Sciatic nerve (tissue), 2 donors: ENCODE results near the gene MYEOV. TPM values are rescaled to one million over a fixed set of nuclear protein-coding genes. Genes with fewer than 3 reads are reported as not detected.

ENCODE experiments used
- ATAC-seq: fragments of 200-7000 bp; cut with Tn5 transposase; one replicate; pipeline ENCODE4 v1.9.1; 2020; ENCODE audit warnings: mild to moderate bottlenecking, moderate library complexity
- DNase-seq: peaks from one replicate; pipeline ENCODE4 v3.0.0-alpha.2; 2020; ENCODE audit warnings: low spot score
- intact Hi-C: fragments of 100-400 bp; cut with DNase I; formaldehyde crosslinking; loops from one replicate; pipeline ENCODE4 v1.14.2; 2022
- total RNA-seq: library from RNA; stranded (reverse); fragmentation: NEBNext Ultra II Directional; extraction: Animal tissue kit (Norgen Biotek cat#: 25700); gene quantifications from one replicate; pipeline ENCODE4 v1.2.1, GENCODE V29; 2021
- donor health status: DM: no; HTN: no; CAD: no.
- donor health status: DM: no; HTN: no; CAD: no.

MYEOV gene
- 1.2 TPM for total RNA-seq

DNA sequence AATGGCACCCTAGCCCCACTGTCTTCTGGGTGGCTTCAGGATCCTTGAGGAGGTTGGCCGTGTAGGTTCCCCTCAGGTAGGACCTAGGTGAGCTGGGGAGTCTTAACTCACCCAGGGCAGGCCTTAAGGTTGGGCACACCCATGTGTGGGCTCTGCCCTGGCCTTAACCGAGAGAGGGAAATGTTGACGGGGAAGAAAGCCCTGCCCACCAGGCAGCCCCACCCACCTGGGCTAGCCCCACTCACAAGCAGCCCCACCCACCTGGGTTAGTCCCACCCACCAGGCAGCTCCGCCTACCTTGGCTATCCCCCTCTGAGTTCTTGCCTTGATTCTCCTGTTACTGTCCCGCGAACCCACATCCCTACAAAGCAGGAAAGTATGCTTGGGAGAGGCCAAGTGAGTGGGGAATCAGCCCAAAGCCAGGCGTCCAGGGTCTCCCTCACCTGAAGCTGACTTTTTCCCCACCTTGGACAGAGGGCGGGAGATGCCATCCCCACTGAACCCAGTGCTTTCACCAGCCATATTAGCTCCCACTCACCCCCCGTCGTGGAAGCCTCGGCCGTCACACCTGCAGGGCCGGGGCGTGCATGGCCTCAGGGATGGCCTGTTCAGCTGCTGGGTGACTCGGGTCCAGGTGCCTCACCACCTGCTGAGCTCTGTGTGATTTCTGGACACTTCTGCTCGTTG lies at the start of gene MYEOV:
Gene MYEOV (plus strand): TSS at position 337 of the 687 bp plus-strand sequence. CDS start 1,200 bp downstream, outside the sequence.
- DNase-seq = no peak
- intact Hi-C loops = loop anchor here (10.0 kb wide), 1 partner anchor 351 kb away; the partner anchor contains the start of gene CCND1
- ATAC-seq = no peak

DNA sequence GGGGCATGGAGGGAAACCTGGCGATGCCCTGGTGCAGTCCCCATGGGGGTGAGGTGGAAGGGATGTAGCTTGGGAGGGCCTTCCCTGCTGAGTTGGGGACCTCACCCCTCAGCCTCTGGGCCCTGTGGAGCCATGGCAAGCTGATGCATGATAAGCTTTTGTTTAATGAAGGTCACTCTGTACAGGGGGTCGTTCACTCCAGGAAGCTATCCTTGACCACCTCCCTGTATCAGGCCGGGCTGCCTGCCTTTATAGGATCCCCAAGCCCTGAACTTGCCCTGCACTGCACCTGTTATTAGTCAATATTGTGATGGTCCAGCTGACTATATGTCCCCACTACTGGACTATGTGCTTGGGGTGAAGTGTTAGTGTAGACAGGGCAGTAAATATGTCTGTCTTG lies 49.7 kb upstream of the MYEOV start:
- ATAC-seq (no peak), DNase-seq (no peak)
- intact Hi-C loops = no loop called here

DNA sequence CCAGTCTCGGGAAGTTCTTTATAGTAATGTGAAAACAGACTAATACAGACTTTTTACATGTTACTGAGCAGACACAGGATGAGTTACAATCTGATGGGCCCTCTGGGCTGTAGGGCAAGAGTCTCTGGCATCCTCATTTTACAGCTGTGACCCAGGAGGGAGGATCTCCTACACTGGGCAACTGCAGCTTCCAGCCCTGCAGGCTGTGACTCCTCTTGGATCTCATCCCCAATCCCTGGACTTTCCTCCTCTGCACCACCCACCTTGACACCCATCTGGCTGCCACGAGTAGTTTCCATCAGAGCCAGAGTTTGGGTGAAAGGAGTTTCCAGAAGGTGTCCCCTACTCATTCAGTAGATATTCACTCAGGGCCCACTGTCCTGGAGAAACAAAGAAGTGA lies 48.9 kb upstream of the MYEOV start:
- intact Hi-C loops = no loop called here
- DNase-seq = no peak
- no peak for ATAC-seq

DNA sequence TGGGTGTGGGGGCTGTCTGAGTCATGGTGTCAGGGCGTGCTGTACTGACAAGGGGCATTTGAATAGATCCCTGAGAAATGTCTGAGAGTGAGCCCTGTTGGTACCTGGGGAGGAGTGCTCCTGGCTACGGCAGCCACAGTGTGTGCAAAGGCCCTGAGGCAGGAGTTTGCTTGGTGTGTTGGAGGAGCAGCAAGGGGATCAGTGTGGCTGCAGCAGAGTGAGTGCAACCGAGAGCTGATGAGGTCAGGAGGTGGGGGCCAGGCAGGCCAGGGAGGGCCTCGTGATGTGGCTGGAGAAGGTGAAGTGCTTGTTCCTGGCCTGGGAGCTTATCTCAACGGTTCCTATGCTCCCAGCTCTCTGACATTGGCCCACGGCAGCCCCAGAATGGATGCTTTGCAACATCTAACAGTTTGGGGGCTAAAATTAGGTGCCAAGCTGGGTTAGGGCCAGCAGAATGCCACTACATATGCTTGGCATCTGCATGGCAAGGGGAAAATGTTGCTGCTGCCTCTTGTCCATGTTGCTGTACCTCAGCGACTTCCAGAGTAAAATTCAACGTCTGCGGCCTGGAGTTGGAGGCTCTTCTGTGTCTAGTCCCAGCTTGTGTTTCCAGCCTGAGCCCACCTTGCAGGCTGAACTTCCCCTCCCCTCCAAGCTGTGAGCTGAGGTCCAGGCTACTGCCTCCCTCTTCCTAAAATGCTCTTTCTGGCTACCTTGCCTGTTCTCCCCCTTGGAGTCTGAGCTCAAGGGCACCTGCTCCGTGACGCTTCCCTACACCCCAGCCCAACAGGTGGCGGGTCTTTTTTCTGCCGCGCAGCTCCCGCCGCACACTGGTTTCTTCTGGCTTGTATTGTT lies 48.2 kb upstream of the MYEOV start:
- intact Hi-C loops = no loop called here
- ATAC-seq = no peak

DNA sequence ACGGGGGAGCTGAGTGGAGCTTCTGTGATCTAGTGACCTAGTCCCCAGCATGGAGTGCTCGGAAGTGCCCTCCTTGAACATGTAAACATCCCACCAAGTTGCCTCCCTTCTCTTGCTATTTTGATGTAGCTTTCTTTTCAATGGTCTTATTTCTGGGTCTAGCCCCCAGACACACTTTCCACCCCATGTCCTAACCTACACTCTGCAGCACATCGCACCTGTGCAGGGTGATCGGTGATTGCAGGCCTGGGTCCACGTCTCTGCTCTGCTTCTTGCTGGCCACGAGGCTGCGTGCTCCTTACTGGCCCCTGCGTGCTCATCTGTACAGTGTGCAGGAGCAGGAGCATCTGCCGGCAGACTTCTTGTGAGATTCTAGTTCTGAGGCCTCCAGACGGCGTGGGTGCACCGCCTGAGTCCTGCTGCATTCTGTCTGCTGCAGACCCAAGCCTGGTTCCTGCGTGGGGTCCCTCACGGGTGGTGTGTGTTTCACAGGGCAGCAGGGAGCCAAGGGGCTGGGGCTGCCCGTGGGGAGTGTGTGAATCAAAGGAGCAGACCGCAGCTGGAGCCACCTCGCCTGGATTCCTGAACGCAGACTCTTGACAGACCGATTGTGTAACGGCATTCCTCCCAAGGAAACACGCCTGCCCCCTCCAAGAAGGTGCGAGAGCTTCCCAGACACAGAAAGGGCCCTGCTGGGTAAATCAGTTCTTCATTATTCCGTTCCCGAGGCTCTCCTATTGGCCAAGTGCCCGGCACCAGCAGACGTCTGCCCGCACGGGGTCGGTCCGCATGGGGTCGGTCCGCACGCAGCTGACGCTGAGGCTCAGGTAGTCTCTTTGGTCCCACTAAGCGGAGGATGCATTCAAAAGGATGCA lies 44.4 kb upstream of the MYEOV start:
- DNase-seq (peak; percentile 47), ATAC-seq (no peak)
- intact Hi-C loops = no loop called here

More for the DNA sequence above, 48.2 kb upstream of the MYEOV start:
- DNase-seq = no peak

DNA sequence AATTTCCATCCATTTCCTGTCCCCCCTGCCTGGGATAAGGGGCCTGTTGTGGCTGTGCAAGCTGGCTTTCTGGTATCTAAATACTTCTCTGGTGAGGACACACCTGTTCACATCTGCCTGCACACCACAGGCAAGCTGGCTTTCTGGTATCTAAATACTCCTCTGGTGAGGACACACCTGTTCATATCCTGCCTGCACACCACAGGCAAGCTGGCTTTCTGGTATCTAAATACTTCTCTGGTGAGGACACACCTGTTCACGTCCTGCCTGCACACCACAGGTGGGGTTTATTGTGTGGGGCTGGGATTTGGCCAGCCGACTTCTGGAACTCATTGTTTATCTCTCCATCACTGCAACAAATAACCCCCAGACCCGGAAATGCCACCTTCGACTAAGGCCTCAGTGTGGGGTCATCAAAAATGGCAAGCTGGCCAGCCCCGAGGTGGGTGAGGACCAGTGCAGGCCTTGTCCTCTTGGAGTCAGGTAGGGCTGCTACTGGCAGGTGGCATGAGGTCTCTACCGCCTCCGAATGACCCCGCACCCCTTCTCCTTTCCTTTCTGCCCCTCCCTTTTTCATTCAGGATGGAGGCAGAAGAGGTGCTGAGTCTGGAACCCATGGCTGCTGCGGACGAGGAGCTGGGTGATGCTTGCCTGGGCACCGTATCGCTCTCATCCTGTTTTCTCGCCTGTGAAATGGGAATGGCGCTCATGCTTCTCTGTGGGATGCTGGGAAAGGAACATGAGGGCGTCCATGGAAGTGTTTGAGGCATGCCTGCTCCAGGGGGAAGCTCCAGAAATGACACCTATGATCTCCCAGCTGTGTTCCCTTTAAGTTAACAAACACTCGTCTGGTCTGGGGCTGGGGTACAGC lies 43.5 kb upstream of the MYEOV start:
- DNase-seq (no peak), ATAC-seq (no peak)
- intact Hi-C loops = no loop called here

DNA sequence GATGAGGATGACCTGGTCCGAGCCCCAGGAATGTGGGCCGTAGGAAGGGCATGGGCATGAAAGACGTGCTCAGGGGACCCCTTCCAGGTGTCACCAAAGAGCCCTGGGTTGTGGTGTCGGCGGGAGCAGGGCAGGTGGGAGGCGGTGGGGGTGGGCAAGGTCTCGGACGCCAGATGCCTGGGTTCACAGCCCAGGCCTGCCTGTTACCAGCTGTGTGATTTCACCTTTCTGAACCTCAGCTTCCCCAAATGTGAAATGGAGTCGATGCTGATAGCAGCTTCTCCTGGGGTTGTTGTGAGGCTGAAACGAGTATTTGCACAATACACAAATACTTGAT lies 42.9 kb upstream of the MYEOV start:
- DNase-seq = no peak
- ATAC-seq = no peak
- intact Hi-C loops = no loop called here

DNA sequence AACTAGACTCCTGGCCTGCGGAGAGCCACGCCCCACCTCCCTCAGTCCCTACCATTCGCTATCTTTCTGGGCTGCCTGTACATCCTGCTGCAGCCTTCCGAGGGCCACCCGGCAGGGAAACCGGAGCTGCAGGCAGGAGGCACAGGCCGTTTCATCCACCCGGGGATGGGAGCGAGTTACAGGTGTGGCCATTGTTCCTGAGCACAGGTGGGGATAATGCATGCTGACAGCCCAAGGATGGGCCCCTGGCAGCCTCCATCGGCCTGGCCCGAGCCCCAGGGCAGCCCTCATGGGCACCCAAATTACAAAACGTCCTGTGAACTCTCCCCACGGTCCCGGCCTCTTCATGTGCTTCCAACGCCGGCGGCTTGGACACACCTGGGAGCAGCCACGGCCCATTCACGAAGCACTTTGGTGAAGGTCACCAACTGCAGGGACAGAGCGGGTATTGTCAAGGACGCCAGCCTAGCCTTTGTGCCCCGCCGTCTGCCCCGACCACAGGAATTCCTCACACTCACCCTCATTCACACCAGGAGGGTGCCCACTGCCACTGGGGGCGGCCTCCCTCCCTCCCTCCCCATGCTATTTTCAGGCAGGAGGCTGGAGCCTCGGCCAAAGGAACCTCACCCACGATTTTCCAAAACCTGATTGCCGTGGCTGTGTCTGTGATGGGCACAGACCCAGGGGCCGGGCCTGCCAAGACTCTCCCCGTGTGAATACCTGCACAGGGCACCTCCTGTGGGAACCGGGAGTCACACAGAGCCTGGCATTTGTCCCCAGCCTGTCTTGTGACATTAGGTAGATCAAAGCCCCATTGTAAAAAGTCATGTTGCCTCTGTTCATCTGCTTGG lies 42.1 kb upstream of the MYEOV start:
- no peak for ATAC-seq
- intact Hi-C loops = no loop called here
- peak; percentile 41 for DNase-seq

DNA sequence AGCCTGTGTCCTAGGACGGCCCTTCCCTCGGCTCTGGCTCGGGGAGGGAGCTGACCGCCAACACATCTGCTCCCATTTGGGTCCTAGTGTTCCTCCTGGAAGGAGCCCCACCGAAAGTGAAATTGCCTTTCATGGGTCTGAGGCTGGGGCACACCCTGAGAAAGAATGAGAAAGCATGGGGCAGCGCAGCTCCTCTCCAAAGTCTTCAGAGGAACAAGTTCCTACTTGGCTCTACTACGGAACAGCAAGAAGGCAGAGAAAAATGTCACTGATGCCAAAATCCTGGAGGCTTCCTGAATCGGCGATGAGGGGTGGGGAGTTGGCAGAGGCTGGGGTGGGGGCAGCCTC lies 41.5 kb upstream of the MYEOV start:
- intact Hi-C loops = no loop called here
- ATAC-seq = no peak
- peak; percentile 21 for DNase-seq

DNA sequence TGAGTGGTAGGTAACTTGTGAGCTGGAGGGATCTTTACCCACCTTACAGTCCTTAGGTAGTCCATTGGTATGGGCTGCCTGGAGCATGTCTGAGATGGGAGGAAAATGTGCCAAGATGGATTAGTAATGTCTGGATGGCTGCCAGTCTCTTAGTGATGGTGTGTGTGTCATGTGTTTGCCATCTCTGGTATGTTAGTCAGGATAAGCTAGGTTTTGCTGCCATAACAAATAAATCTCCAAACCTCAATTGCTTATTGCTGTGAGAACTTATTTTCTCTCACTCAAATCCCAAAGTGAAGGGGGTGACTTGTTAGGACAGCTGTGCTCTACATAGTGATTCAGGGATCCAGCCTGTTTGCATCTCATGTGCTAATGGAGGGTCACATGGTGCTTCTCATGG lies 40.9 kb upstream of the MYEOV start:
- DNase-seq (no peak), ATAC-seq (no peak)
- intact Hi-C loops = no loop called here

DNA sequence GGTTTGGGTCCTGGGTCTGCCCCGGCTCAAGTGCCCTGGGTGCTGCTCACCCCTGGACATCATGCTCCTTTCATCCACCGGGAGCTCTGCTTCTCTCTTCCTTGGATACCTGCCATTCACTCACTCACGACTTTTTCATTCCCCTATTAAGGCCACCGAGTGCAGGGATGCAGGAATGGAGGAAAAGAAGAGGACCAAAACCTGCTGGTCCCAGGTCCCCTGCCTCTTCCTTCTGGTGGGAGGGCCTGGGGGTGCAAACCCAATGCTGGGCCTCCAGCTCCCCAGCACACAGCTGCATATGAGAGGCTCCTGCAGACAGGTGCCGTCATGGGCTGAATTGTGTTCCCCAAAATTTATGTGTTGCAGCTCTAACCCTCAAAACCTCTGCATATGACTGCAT lies 36.8 kb upstream of the MYEOV start:
- DNase-seq = no peak
- intact Hi-C loops = no loop called here
- ATAC-seq = no peak

DNA sequence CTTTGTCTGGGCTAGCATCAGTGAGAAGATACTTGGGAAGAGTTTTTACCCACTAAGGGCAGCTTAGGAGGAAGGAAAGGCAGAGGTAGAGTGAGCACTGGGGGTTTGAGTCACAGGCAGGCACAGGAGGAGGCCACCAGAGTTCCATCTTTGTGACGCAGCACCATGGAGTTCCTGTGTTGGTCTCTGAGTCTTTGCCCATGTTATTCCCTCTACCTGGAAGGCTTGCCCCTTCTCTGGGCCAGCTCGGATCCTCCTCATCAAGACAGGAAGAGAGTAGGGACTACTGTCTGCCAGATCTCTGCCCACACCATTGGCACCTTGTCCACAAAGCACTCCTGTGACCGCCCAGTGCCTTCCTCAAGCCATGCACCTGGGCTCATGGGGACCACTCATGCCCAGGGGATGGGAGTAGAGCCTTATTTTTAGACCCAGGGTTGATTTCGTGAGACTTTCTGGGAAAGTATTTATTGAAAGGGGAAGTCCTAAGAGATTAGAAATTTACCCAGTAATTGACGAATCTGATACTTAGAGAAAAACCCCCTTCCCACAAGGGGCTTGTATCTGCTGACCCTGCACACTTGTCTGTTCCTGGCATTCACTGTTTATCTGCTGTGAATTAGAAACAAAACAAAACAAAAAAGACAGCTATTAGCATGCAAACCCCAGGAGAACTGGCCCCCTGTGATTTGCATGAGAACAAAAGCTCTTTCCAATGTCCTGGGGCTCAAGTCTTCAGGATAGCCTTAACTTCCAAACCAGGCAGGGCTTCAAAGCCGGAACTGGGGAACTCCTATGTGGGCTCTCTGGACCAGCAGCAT lies 35.9 kb upstream of the MYEOV start:
- intact Hi-C loops = no loop called here
- ATAC-seq (no peak), DNase-seq (no peak)

DNA sequence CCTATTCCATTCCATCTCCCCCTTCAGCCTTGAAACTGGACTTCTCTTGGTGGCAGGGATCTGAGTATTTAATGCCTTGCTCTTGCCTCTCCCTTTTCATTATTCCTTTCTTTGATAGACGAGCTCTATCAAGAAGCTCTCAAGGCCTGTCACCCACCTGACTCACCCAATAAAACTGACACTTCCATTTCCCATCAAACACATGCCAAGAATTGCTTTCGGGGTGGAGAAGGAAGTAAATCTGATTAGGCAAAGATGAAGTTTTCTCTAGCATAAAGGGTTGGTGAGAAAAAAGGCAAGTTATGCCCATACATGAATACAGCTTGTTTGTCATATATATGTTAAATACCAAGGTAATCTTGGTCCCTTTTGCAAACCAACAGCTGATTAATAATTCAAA lies 34.9 kb upstream of the MYEOV start:
- ATAC-seq (no peak), DNase-seq (no peak)
- intact Hi-C loops = no loop called here

DNA sequence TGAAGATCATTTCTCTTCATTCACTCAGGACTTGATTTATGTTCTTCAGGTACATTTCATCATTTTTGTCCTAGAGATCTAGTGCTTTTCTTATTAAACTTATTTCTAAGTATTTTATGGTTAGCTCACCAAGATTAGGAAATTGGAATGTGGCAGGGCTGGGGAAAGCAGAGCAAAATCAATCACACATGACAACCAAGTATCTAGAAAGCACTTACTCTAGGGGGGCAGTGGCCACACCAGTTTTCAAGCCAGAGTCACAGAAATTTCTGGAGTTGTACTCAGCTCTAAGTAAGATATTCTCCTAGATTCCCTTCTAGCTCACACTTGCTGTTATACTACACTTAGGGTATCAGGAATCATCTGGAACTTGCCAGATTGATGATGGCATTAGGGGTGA lies 33.3 kb upstream of the MYEOV start:
- no peak for DNase-seq
- intact Hi-C loops = no loop called here
- ATAC-seq = no peak

DNA sequence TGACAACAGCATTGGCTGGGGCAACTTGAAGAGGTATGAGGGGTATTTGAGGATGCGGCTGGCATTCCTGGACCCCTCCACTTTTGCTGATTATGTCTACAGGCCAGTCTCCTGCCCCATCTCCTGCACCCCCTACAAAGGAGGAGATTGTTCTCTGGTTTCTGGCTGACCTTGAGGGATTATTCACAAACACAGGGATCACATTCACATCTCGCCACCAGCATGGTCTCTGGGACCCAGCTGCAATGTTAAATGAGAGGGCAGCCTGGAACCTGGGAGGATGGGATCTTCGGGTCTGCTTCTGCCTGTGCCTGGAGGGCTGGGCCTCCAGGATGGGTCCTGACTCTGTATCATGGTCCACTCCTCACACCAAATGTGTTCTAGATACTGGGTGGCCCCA lies 32.8 kb upstream of the MYEOV start:
- intact Hi-C loops = no loop called here
- no peak for ATAC-seq
- no peak for DNase-seq

DNA sequence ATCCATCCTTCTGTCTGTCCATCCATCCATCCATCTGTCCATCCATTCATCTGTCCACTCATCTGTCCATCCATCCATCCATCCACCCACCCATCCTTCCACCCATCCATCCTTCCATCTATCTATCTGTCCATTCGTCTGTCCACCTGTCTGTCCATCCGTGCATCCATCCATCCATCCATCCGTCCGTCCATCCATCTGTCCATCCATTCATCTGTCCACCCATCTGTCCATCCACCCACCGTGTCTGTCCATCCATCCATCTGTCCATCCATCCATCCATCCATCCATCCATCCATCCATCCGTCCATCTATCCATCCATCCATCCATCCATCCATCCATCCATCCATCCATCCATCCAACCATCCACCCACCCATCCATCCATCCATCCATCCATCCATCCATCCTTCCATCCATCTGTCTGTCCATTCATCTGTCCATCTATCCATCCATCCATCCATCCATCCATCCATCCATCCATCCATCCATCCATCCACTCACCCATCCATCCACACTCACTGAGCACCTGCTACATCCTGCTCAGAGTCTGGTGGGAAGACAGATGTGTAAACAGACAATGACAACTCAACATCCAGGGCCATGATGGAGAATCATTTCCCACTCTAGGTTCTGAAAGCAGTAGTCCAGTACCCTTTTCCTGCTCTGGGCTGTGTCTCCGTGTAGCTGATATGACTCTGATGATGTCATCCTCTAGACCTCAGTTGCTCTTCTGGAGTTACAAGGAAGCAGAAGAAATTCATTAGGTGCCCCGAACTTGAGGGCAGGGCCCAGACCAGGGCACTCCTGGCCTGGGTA lies 30.8 kb upstream of the MYEOV start:
- ATAC-seq (no peak), DNase-seq (no peak)
- intact Hi-C loops = no loop called here

DNA sequence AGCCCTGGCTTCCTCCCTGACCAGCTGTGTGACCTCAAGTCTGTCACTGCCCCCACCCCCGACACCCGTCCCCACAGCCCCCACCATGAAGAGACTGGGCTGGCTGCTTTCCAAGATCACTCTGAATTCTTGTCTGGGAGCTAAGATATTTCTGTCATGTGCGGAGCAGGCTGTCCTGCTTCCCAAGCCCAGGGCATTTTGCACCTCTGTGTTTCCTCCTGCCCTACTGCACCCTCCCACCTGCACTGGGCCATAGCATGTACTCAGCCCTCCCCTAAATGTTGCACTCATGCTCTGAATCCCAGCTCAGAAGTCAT lies 30.3 kb upstream of the MYEOV start:
- DNase-seq (no peak), ATAC-seq (no peak)
- intact Hi-C loops = no loop called here
